GM19025 (cell line): Measurements from ENCODE around the gene ADA.

Experiments used
- ATAC-seq: cut with Tn5 transposase; IDR thresholded peaks from one replicate; pipeline ENCODE4 v1.9.1; 2021; ENCODE audit warnings: mild to moderate bottlenecking, low read depth, moderate library complexity; ENCODE audit not compliant: unreplicated experiment

The ADA gene

DNA sequence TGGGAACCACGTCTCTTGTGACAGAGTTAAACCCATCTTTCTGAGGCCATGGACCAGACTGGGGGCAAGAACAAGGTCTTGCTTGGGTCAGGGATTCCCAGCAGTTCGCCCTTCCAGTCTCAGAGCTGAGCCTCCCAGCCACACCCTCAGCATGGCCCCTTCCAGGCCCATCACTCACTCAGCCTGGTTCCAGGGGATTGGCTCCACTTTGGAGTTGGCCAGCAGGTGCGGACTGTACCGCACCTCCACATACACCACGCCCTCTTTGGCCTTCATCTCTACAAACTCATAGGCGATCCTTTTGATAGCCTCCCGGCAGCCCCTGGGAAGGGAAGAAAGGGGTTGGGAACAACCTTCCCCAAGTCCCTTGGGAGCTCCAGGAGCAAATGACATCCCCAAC, 25.2 kb downstream of the ADA start:
- ATAC-seq: no peak

DNA sequence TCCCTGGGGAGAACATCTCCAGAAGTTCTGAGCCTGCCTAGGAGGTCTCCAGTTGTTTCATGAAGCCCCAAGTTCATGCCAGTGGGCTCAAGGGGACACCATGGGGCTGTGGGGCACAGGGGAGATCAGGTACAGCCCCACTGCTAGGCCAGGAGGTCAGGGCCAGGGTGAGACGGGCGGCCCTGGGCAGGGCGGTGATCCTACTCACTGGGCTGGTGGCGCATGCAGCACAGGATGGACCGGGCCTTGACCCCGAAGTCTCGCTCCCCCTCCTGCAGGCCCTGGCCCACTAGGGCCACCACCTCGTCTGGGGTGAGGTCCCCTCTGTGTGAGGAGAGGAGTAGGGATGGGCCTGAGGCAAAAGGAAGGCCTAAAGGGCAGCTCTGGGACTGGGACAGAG, 26.1 kb downstream of the ADA start:
- ATAC-seq: no peak

GRCh38 chr20:44624743-44625271, 26.7 kb downstream of the ADA start:
- ATAC-seq: no peak

GRCh38 chr20:44624152-44624551, 27.3 kb downstream of the ADA start:
- ATAC-seq: no peak

DNA sequence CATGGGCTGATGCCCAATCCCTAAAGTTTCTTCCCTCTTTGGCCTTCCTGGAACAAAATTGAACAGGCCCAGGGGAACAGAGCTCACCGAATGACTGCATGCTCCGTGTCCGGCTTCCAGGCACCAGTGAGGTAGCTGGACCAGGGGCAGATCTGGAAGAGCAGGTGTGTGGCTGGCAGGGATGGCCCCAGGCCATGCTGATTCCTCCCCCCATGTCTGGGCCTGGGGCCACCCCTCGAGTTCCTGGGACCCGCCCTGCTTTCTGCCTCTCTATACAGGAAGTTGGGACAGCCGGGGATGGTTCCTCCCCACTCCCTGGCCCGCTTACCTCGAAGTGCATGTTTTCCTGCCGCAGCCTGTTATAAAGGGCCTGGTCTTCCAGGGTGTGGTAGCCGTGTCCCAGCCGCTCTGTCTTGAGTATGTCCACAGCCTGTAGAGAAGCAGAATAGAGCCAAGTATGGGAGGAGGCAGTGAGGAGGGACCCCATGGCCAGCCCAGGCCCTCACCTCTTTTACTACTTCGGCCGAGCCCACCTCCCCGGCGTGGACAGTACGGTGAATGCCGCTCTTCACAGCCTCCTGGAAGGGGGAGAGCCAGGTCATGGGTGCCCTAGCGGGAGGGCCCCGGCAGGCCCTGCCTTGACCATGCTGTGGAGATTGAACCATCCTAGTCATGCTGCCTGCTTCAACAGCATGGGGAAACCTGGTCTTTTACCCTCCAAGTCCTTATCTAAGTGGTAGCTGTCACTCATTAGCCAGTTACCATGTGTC, 28.8 kb downstream of the ADA start:
- no peak for ATAC-seq

DNA sequence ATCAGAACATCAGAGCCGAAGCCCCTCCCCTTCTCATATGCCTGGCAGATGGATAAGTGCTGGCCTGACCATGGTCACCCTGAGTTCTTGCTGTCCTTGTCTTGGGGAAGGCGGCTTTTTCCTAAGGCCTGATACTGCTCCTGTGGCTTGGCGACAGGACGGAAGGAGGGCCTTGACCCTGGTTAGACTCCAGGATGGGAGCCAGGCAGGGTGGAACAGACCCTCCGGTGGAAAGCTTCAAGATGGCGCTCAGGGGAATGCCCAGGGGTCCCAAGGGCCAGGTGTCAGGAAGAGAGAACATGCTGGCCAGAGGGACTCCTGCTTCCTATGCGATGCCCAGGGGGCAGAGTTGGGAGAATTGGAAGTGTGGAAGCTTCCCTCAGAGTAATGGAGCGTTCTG, 29.6 kb downstream of the ADA start:
- ATAC-seq: no peak

DNA sequence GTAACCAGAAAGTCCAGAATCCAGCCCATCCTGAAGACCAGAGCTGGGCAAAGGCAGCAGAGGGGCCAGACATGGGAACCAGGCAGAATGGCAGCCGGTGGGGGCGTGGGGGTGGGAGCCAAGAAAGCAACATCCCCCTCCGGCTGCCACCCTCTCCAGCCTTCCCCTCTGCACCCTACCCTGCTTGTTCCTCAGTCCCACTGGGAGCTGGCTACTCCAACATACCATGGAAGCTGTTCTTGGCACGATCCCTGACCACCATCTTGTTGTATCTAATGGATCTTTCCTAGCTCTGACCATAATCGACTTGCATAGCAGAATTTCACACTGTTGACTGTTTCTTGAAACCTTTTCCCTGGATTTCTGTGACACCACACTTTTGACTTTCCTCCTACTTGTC, 30.2 kb downstream of the ADA start:
- ATAC-seq: no peak

GRCh38 chr20:44620030-44620429, 31.5 kb downstream of the ADA start:
- no peak for ATAC-seq

DNA sequence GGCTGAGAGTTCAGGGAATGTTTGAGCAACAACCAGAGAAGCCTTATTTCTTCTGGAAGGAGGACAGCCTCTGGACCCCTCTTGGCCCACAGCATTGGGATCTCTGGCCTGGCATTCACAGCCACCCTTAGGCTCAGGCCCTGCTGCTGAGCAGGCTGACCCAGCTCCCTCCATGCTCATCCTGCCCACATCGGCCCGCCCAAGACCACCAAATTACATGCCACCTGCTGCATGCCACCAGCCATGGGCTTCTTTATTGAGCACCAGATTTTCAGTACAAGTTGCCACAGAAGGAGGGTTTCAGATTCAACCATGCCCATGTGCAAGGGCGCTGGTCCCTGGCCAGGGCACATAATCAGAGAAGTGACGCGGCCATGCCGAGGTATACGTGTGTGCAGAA, 32.2 kb downstream of the ADA start:
- ATAC-seq: no peak

- ATAC-seq: no peak
Observed at GRCh38 chr20:44618318-44618731, 33.2 kb downstream of the ADA start.

- ATAC-seq: no peak
Observed at GRCh38 chr20:44616604-44616964, 34.9 kb downstream of the ADA start.

GRCh38 chr20:44615876-44616603, 35.5 kb downstream of the ADA start:
- ATAC-seq: no peak

DNA sequence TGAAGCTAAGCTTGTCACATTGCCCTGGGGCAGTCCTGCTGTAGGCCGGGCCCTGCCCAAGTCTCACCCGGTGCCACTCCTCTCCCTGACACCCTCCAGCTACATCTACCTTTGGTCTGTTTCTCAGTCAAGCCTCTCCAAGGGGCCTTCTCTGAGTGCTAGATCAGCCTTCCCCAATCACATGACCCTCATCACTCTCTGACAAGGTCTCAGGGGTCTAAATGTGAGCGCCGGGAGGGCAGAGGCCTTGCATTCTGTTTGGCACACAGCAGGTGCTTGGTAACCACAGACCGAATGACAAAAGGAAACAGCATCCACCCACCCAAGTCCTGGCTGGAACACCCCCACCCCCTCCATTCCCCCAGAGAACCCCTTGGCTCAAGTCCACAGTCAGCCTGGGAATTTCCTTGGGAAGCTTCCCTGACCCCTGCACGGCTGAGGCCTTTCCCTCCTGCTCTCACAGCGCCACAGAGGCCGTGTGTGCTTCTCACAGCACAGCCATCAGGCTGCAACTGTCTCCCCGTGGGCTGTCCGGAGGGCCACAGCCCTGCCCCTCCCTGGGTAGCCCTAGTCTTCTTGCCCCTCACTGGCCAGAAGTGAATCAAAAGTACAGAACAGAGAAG, 36.2 kb downstream of the ADA start:
- no peak for ATAC-seq

- ATAC-seq: no peak
Observed at GRCh38 chr20:44614525-44614924, 37.0 kb downstream of the ADA start.

DNA sequence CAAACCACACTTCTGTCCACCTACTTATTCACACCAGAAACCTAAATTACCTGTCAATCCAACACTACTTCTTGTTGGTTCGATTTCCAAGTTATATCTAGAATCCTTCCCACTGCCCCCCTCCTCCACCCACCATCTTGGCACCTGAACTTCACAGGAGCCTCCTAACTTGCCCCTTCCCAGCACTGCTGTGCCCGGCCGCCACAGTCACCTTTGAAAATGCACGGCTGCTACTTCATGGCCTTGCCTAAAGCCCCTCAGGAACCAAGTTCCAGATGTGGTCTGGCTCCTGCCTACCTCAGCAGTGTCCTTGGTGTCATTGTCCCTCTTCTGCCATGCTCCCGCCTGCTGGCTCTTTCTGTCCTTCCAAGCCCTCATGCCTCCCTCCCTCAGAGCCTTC, 37.9 kb downstream of the ADA start:
- no peak for ATAC-seq

- ATAC-seq: no peak
Observed at GRCh38 chr20:44610313-44610962, 41.1 kb downstream of the ADA start.

GRCh38 chr20:44609516-44610312, 41.8 kb downstream of the ADA start:
- ATAC-seq: peak; percentile 74

GRCh38 chr20:44609006-44609515, 42.4 kb downstream of the ADA start:
- ATAC-seq: no peak

GRCh38 chr20:44606725-44607441, 44.6 kb downstream of the ADA start:
- no peak for ATAC-seq
